GM23338 (cell line): Measurements from ENCODE around the gene ZSCAN5B. TPM values are rescaled to one million over a fixed set of nuclear protein-coding genes. Genes with fewer than 3 reads are reported as not detected.

Experiments used
- ATAC-seq: fragments of 200-7000 bp; cut with Tn5 transposase; 3 replicates; pipeline ENCODE4 v1.9.1; 2020
- DNase-seq: peaks from one replicate; pipeline ENCODE4 v3.0.0-alpha.2; 2015; ENCODE audit warnings: low spot score
- H2AFZ ChIP-seq: fragments of 200-600 bp; sonication (generic); 2 replicates; pipeline ENCODE4 v1.8.0; 2016; ENCODE audit warnings: antibody characterized with exemption, mild to moderate bottlenecking, moderate library complexity
- H3F3A ChIP-seq: fragments of 200-600 bp; sonication (generic); replicated peaks from 2 replicates; pipeline ENCODE4 v1.8.0; 2017; ENCODE audit warnings: antibody characterized with exemption, mixed run types, low read depth
- H3K27ac ChIP-seq: fragments of 200-600 bp; sonication (generic); 2 replicates; pipeline ENCODE4 v1.6.1; 2016; ENCODE audit warnings: low read depth
- H3K27me3 ChIP-seq: fragments of 200-600 bp; sonication (generic); 2 replicates; pipeline ENCODE4 v1.8.0; 2016; ENCODE audit warnings: mild to moderate bottlenecking, mixed run types, moderate library complexity; ENCODE audit not compliant: insufficient read depth
- H3K36me3 ChIP-seq: fragments of 200-600 bp; sonication (generic); 2 replicates; pipeline ENCODE4 v1.8.0; 2016; ENCODE audit warnings: mild to moderate bottlenecking; ENCODE audit not compliant: insufficient read depth
- H3K4me1 ChIP-seq: fragments of 200-600 bp; sonication (generic); 2 replicates; pipeline ENCODE4 v1.8.0; 2016; ENCODE audit warnings: mild to moderate bottlenecking, moderate library complexity; ENCODE audit not compliant: insufficient read depth
- H3K4me2 ChIP-seq: fragments of 200-600 bp; sonication (generic); 2 replicates; pipeline ENCODE4 v1.7.1; 2017; ENCODE audit warnings: mixed run types
- H3K4me3 ChIP-seq: fragments of 200-600 bp; sonication (generic); 2 replicates; pipeline ENCODE4 v1.6.1; 2016; ENCODE audit warnings: mixed run types
- H3K79me2 ChIP-seq: fragments of 200-600 bp; sonication (generic); replicated peaks from 2 replicates; pipeline ENCODE4 v1.8.0; 2017; ENCODE audit warnings: mild to moderate bottlenecking; ENCODE audit not compliant: insufficient read depth
- H3K9me2 ChIP-seq: fragments of 200-600 bp; sonication (generic); 2 replicates; pipeline ENCODE4 v1.8.0; 2017; ENCODE audit not compliant: insufficient read depth
- H4K20me1 ChIP-seq: fragments of 200-600 bp; sonication (generic); replicated peaks from 2 replicates; pipeline ENCODE4 v1.8.0; 2017; ENCODE audit warnings: mild to moderate bottlenecking; ENCODE audit not compliant: insufficient read depth
- H3K27ac Mint-ChIP-seq: 2 replicates; pipeline ENCODE4 v1.8.0; 2020; ENCODE audit warnings: inconsistent platforms, mild to moderate bottlenecking, moderate library complexity, mixed read lengths
- H3K27me3 Mint-ChIP-seq: 3 replicates; pipeline ENCODE4 v1.8.0; 2022; ENCODE audit warnings: low read depth, mild to moderate bottlenecking, moderate library complexity, mixed read lengths, inconsistent platforms; ENCODE audit not compliant: insufficient read depth, poor library complexity
- H3K36me3 Mint-ChIP-seq: 3 replicates; pipeline ENCODE4 v1.8.0; 2021; ENCODE audit warnings: low read depth, mild to moderate bottlenecking, inconsistent platforms, moderate library complexity, mixed read lengths
- H3K4me1 Mint-ChIP-seq: 3 replicates; pipeline ENCODE4 v1.8.0; 2020; ENCODE audit warnings: mild to moderate bottlenecking, inconsistent platforms, mixed read lengths
- H3K4me3 Mint-ChIP-seq: 3 replicates; pipeline ENCODE4 v1.8.0; 2021; ENCODE audit warnings: moderate library complexity, mild to moderate bottlenecking, inconsistent platforms, mixed read lengths
- H3K9me3 Mint-ChIP-seq: 3 replicates; pipeline ENCODE4 v1.8.0; 2020; ENCODE audit warnings: moderate library complexity, mild to moderate bottlenecking, inconsistent platforms, mixed read lengths
- CREB1 ChIP-seq: fragments of 250-450 bp; sonication (Bioruptor Pico); IDR thresholded peaks from 2 replicates; pipeline ENCODE4 v1.5.0; 2020; ENCODE audit warnings: low read depth, mild to moderate bottlenecking, moderate library complexity
- CTCF ChIP-seq, 2 experiments: fragments of 200-600 bp in 1 of 2; sonication (generic) in 1 of 2; conservative IDR thresholded peaks; 2 replicates each; pipeline versions ENCODE4 v1.5.1 to v1.6.1; 2016 to 2017; ENCODE audit warnings: antibody characterized with exemption in 2 of 2, low read depth in 2 of 2, mild to moderate bottlenecking in 2 of 2, moderate library complexity in 1 of 2
- EZH2 ChIP-seq: fragments of 200-600 bp; sonication (generic); IDR thresholded peaks from one replicate; pipeline ENCODE4 v1.8.0; 2017; ENCODE audit warnings: antibody characterized with exemption, mild to moderate bottlenecking, low read depth; ENCODE audit not compliant: unreplicated experiment
- EZH2phosphoT487 ChIP-seq: fragments of 200-600 bp; sonication (generic); IDR thresholded peaks from one replicate; pipeline ENCODE4 v1.8.1; 2018; ENCODE audit warnings: antibody characterized with exemption; ENCODE audit not compliant: unreplicated experiment
- NANOG ChIP-seq: IDR thresholded peaks from 2 replicates; pipeline ENCODE4 v1.6.1; 2016; ENCODE audit warnings: antibody characterized with exemption, borderline replicate concordance
- POLR2AphosphoS5 ChIP-seq: IDR thresholded peaks from 2 replicates; pipeline ENCODE4 v1.6.1; 2016; ENCODE audit warnings: antibody characterized with exemption, low read depth
- STAT1 ChIP-seq: IDR thresholded peaks from one replicate; pipeline ENCODE4 v1.6.1; 2016; ENCODE audit warnings: antibody characterized with exemption; ENCODE audit not compliant: unreplicated experiment
- ZNF331 ChIP-seq: fragments of 250-450 bp; sonication (Bioruptor Pico); IDR thresholded peaks from 2 replicates; pipeline ENCODE4 v1.5.0; 2020; ENCODE audit warnings: low read depth, mild to moderate bottlenecking, moderate library complexity
- ZNF462 ChIP-seq: fragments of 250-450 bp; sonication (Bioruptor Pico); IDR thresholded peaks from 2 replicates; pipeline ENCODE4 v1.5.0; 2020; ENCODE audit warnings: mild to moderate bottlenecking, moderate library complexity
- polyA plus RNA-seq: library from polyadenylated mRNA; unstranded; fragments of >200 nt; fragmentation: Nextera tagmentation; extraction: Ambion mirVana; gene quantifications from 2 replicates; pipeline ENCODE4 v1.2.1, GENCODE V29; 2016
- total RNA-seq: library from RNA; depleted of rRNA; stranded (reverse); fragments of >200 nt; shearing (Covaris generic); gene quantifications from 2 replicates; pipeline ENCODE4 v1.2.3, GENCODE V29; 2014

ZSCAN5B gene
- total and polyA plus RNA-seq, 2 experiments from 2014 or later = 0.10 TPM; not detected in 1

- TF ChIP-seq ZNF462 (CRISPR knock-in tag) (no peak), EZH2phosphoT487 (no peak), POLR2AphosphoS5 (no peak), NANOG (no peak), EZH2 (no peak)
These were observed 40.8 kb downstream of the ZSCAN5B start (continued) for GRCh38 chr19:56156768-56157167.

- peak; percentile 84 for ATAC-seq
- DNase-seq = peak; percentile 86
- no peak overlapping the region for H3K27ac ChIP-seq
- H3K4me3 Mint-ChIP-seq = no peak overlapping the region
- H3F3A ChIP-seq = peaks cover 15% of the 10 kb centered on the region
- 0 out of 2 replicates have a peak, but pooled peaks cover 6% of the 10 kb centered on the region for H4K20me1 ChIP-seq
- H2AFZ ChIP-seq = no peak overlapping the region
- peaks cover 18% of the 10 kb centered on the region for H3K4me1 Mint-ChIP-seq
- H3K27me3 ChIP-seq = no peaks in the 10 kb centered on the region
- peaks cover 3% of the 10 kb centered on the region for H3K27me3 Mint-ChIP-seq
- no peak overlapping the region for H3K4me3 ChIP-seq
- TF ChIP-seq POLR2AphosphoS5 = no peak
- TF ChIP-seq STAT1 = no peak
- TF ChIP-seq ZNF331 = no peak
- TF ChIP-seq CREB1 (CRISPR knock-in tag) = no peak
- peak; percentile 70 to 86 for TF ChIP-seq CTCF (conservative IDR thresholded peaks at IDR 0.05; ENCODE audit: low read depth in 2 of 2)
- H3K79me2 ChIP-seq = peaks cover 7% of the 10 kb centered on the region
- H3K36me3 Mint-ChIP-seq = peaks cover 35% of the 10 kb centered on the region
- H3K4me2 ChIP-seq = no peak overlapping the region
- H3K9me3 Mint-ChIP-seq = peaks cover 2% of the 10 kb centered on the region; the same call in 2 of the 3 replicates
- H3K9me2 ChIP-seq = 0 out of 2 replicates have a peak, but pooled peaks cover 4% of the 10 kb centered on the region
- no peak overlapping the region for H3K27ac Mint-ChIP-seq
- no peaks in the 10 kb centered on the region for H3K36me3 ChIP-seq
- peaks cover 16% of the 10 kb centered on the region for H3K4me1 ChIP-seq
These were observed 42.4 kb downstream of the ZSCAN5B start for GRCh38 chr19:56155124-56155687.
